GM18511 (cell line): ENCODE data around the gene AK5.

Experiments used
- ATAC-seq: cut with Tn5 transposase; IDR thresholded peaks from one replicate; pipeline ENCODE4 v1.9.1; 2021; ENCODE audit warnings: mild to moderate bottlenecking, moderate library complexity; ENCODE audit not compliant: unreplicated experiment

AK5 gene

DNA sequence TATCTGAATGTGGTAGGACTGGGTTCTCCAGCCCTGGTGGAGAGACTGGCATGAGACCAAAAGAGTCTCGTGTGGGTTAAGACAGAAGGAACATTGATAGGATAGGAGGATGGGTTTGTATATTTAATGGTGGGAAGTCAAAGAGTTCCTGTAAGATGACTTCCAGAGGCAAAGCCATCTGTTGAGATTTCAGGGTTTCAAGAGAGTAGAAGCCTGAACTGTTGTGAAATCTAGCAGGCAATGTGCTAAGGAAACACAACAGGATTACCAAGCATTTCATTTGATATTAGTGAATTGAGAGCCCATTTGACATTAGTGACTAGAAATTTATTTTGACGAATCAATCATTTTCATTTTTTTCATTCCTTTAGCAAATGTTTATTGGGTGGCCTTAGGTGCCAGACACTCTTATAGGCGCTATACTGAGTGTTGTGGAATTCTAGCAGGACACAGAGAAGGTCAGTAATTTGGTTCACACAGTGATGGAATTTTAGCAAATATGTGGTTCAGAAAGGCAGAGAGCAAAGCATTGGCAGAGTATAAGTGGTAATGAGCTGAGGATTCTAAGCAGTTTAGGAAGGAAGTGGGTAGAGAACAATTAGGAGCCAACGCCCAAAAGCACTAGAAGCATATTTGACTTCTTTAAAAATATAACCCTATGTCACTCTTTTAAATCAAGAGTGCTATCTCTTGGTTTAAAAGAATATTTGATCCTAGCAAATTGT, 149.3 kb downstream of the AK5 start:
- ATAC-seq: no peak

DNA sequence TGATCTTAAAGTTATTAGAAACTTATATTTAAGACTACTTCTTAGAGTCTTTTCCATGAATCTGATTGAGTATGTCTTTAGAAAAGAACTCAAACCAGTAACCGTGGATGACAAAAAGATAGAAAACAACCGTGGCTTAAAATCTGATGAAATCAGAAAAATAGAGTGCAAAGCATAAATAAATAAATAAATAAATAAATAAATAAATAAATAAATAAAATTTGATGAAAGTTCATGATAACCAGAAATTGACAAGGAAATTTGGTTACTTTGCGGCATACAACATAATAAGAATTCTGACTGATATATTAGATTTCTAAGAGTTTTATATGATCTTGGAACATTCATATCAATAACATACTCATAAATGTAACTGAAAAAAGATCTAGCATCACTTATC, 152.1 kb downstream of the AK5 start:
- no peak for ATAC-seq

DNA sequence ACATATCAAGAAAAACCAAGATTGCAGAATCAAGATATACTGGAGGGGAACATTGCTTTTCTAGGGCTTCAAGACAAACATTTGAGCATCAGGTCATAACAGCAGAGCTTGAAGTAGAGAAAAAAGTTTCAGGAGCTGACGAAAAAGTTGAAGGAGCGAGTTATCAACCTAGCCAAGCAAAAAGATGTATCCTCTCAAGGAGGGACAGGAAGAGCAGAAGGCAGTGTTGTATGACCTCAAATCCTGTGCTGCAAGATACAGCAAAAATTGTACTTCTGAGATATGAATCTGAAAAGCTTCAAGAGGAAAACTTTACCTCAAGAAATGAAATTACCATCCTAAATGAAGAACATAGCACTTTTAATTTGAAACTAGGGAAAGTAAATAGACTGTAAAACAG, 153.1 kb downstream of the AK5 start:
- ATAC-seq: no peak

DNA sequence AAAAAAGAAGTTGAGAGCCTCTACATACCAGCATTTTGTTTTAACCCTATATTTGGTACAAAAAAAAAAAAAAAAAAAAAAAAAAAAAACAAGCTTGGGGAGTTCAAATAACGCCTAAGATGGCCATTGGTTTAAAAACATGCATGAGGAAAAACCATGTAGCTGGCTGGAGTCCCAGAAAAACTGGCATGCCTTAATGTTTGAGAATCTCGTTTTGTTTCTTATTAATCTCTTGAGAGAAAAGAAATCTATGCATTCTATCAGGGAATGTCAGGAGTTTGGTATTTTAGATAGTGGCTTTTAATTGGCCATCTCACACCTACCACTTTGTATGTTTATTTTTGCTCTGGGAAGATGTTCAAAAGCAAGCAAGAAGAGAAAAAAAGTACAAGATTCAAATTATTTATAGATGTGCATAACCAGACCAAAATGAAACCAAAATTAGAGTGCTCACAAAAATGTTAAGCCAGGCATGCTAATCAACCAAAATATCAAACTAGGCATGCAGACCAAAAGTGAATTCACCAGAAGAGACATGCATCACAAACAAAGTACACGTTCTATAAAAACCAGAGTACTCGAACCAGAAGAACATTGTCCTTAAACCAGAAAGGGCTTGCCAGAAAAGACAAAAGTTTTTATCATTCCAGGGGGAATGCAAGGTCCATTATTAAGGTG, 156.6 kb downstream of the AK5 start:
- no peak for ATAC-seq

DNA sequence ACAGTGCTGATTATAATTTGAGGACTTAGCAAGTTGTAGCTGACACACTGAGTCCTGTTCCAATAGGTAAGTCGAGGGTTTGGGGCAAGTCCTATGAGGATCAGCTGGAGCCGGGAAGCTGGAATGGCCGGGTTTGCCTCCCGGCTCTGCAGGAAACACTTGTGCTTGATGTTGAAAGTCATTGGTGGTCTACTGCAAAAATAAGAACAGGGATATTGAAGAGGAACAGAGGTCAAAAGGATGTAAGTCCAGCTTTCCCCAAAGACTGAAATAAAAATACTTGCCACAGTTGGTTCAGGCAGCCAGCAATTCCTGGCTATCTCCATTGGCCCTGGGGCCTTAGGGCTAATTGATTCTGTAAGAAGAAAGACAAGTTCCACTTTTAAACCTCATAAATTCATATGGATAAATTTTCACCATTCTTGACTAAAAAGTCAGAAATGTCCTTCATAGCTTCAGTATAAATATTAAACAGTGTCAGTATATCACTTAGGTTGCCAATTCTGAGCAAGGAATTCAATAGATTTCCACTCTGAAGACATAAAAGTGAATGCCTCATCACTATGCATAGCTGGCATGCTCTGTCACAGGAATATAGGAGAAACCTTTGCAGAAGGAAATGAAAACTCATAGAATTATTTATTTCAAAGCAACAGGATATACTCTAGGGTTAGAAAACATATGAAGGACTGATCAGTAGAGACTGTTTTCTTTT, 165.2 kb downstream of the AK5 start:
- no peak for ATAC-seq

DNA sequence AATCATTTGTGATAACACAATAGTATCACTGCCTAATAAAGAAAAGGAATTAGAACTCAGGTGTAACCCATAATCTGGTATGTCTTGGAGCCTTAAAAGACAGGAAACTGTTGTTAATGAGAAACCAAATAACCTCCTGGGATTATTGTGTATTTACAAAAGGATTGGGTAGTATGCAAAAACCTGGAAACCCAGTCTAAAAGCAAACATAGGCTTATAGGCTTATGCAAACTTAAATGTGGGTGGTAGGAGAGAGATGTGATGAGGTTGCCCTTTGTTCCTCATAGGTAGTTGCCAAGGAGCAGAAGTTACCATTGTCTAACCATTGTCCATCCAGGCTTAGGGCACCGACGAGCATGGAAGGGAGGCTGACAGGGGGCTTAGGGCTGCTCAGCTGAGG, 165.8 kb downstream of the AK5 start:
- ATAC-seq: no peak

DNA sequence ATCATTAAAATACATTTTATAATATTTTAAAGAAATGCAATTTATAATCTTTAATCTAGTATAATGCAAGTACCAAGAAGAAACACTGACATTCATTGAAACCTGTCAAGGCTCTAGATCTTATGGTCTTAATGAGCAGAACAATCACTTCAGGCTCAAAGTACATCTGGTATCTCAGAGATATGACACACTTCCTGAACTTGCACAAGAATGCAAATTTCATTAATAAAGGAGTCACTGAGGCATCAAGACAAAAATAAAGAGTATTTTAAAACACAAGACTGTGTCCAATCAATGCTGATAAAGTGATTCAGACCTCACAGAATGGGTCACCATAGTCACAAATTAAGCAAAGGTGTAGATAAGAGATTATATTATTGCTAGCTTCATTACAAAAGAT, 178.1 kb downstream of the AK5 start:
- ATAC-seq: no peak

DNA sequence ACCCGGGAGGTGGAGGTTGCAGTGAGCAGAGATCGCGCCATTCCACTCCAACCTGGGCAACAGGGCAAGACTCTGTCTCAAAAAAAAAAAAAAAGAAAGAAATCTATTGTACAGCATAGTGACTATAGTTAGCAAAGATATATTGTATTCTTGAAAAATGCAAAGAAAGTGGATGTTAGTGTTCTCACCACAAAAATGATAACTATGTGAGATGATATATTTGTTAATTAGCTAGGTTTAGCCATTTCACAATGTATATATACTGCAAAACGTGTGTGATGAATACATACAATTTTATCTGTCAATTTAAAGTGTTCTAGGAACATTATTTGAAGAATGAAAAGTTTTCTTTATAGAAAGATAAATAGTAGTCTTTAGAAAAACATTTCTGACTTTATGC, 179.9 kb downstream of the AK5 start:
- ATAC-seq: no peak

DNA sequence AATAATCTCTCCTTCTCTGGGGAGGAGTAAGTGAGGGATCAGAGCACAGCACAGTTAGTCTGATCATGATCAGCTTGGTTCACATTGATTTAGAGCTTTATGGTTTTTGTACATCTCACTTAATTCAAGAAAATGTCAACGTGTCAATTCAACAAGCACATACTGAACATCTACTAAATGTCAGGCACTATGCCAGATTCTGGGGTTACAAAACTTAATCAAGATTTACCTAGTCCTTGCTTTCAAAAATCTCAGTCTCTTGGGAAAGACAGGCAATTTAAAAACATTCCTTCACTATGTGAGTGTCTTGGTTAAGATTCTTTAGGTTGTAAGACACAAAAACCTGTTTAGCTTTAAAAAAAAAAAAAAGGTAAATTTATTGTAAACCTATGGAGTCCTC, 181.4 kb downstream of the AK5 start:
- no peak for ATAC-seq

DNA sequence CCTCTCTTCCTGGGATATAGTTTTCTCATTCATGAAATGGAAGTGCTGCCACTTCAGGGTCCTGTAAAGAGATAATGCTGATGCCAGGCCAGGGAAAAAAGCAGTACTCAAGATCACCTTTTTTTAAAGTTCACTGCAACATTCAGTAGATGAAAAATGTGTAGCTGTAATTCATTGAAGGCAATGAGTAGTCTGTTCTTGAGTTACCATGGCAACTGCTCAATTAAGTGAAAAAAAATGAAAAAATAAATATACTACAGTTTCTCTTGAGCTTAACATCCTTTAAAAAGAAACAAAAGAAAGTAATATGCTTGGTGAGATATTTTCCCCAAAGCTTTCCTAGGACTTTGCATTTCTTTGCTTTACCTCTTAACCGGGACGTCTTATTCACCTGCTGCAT, 183.3 kb downstream of the AK5 start:
- ATAC-seq: no peak

DNA sequence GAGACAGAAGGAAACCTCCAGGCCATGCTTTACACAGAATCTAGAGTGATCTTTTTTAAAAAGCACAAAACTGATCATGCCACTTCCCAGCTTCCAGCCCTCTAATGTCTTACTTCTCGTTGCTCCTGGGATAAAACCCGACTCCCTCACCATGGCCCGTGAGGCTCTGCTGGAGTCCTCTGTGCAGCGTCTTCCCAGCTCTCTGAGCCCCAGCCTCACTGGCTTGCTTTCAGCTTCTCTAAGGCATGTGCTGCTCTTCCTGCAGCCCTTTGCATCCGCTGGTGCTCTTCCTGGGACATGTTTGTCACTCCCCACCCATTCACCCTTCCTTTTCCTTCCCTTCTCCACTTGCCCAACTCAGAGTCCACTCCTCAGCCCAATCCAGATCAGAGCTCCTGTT, 184.1 kb downstream of the AK5 start:
- no peak for ATAC-seq

DNA sequence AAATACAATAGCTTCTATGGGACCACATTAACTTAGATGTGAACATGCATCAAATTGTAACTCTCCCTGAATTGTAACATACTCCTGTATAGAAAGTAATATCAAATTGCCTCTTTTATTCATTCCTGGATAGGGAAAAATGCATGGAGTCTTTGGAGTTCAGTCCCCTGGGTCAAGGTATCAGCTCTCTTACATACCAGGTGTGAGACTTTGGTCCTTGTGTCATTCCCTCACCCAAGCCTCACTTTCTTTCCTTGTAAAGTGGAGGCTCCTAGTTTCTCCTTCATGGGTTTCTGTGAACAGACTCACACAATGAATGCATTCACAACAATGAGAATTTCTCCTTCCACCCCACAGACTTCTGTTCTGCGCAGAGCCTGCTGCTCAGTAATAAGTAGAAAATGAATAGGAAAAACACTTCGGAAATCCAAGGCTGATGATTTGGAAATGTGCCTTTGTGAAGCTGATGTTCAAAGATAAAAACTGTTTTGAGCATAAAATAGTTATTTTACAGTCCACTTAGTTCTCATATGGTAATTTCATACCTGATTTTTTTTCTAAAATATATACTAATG, 185.3 kb downstream of the AK5 start:
- no peak for ATAC-seq

DNA sequence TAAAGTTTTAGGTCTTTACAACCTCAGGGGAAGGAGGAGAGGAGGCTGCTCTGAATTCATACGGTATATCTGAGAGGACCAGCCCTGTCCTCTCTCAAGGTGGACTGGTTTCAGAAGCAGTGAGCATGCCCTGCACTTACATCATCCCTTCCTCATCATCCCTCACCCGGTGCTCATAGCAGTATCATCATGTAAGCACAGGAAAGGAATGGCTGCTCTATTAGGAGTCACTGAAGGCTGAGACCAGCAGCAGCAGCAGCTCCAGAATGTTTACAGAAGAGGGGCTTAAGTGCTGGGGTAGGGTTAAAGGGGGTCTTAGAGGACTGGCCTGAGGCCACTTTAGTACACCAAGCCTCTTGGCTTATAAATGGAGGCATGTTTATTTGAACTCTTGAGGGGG, 185.9 kb downstream of the AK5 start:
- no peak for ATAC-seq

DNA sequence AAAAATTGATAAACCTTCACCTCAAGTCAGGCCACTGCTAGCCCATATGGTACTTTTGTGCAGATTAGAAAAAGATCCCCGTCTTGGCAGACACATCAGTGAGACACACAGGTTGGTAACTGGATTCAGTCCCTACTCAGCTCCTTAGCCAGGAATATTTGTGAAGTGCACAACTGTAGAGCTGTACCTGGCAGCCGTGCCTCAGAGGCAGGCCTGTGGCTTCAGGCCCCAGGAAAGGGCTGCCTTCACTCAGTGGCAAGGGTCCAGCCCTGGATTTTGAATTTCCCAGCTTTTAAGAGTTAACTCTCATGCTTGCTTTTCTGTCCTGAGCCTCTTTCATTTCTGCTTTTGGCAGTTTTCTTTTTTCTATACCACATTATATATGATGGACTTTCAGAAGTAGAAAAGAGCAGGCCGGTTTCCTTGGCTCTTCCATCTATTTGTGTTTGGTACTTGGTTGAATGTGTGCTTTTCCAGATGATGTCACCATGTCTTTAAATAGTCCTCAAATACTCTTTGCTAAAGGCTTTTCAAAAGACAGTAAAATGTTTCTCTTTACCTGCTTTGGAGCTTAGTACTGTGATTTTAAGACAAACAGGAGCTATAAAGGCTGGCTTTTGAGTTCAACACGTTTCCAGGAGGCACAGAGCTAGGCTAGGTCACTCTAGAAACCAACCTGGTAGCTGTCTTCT, 186.6 kb downstream of the AK5 start:
- ATAC-seq: no peak

DNA sequence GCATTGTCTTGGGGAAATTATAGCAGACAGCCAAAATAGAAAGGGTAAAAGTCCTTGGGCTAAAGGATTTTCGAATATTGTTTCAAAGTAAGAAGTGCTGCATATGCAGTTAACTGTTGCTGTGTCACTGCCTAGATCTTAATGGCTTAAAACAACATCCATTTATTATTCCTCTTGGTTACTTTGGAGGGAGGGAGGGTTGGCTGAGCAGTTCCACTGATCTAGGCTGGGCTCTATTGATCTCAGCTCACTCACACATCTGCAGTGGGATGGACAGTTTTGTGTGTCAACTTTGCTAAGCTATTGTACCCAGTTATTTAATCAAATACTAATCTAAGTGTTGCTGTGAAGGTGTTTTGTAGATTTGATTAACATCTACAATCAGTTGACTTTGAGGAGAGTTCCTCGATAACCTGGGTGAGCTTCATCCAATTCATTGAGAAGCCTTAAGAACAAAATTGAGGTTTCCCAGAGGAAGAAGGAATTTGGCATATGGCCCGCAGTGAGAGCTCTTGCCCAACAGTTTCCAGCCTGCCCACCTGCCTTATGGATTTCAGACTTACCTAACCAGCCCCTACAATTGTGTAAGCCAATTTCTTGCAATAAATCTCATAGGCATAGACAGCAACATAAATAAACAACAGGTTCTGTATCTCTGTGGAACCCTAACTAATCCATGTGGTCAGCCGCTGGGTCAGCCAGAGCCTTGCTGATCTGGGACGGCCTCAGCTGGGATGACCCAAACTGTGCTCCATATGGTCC, 187.3 kb downstream of the AK5 start:
- no peak for ATAC-seq

DNA sequence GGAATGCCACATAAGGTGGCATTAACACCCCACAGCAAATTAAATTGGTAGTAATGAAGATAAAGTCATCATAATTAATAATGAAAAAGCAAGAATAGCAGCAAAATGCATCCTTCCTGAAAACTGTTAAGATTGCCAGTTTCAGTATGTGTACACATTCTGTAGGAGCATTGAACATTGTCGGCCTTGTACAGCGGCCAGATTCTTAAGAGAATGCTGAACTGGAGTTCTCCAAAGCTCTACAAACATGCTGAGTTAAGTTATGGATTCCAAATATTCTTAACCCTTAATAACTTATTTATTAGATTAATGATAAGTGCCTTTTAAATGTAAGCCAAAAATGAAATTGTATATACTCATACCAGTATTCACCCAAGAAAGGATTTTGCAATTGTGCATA, 189.9 kb downstream of the AK5 start:
- ATAC-seq: no peak

DNA sequence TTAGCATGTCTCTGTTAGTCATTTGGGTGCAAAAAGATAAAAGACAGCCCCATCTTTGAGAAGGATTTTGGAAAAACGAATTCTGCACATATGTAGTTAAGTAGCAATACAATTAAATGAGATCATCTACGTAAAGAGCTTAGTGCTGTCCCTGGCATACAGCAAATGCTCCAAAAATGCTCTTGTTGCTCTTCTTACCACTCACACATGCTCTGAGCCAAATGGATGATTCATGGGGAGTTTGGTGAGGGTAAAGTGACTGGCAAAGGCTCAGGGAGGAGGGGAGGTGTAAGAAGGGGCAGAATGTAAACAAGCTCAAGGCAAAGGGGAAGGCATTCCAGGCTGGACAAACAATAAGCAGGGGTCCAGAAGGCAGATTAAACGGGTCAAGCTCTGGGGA, 191.9 kb downstream of the AK5 start:
- ATAC-seq: no peak

DNA sequence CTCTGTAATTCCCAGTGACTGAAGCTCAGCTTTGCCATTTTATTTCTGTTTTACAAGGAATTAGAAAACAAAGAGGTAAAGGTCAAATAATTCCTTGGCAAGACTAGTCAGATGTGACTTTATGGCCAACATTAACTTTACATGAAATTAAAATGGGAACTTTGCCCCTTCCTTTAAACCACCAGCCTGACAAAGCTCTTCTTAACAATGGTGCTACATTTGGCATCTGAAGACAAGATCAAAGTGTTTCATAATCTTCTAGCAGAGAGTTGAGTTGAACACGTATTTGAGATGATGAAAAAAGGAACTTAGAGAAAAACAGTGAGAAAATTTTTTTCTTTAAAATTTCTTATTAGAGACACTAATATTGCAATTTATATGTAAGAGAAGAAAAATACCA, 193.8 kb downstream of the AK5 start:
- ATAC-seq: no peak

DNA sequence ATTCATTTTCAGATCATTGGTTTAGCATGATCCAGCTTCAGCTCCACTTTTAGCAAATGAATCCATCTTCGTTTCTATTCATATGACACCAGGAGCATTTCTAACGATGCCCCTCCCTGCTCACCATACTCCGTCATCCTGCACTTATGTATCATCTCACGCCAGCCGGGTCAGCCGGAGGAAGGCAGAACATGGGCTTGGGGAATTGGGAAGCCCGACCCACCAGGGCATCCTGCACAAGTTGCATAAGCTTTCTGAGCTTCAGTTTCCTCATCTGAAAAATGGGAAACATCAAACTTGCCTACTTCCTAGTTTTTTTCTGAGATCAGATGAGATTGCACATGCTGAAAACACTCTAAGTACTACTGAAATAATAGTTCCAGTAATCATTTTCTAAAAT, 194.7 kb downstream of the AK5 start:
- ATAC-seq: no peak

DNA sequence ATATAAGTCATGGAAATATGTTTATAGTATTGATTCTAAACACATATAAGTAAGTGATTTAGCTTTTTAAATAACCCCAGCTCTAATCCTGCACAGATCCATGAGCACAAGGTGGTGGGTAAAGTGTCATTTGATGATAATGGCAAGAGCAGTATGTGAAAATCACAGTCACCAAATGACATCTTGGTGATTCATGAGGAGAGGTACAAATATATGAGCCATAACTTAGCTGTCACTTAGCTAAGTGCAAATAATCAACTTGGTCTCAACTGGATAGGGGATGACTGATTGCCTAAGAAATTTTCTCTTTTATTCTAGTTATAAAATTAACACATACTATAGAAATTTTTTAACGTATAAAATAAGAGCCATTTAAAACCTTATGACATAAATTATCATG, 202.5 kb downstream of the AK5 start:
- ATAC-seq: no peak

DNA sequence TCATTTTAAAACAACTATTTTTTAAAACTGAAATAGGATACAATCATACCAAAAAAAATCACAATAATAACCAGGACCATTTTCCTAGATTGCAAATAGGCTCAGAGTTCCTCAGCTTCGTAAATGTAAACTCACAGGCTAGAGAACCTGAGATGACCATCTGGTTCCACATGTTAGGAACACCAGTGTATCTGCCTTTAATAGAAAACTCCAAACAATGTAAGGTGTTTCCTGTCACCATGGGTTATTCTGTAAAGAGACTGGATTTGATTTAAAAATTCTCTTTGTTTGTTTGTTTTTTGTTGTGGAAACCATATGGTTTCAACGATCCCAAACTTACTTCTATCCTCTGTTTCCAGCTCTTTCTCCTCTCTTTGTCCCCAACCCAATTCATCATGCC, 203.1 kb downstream of the AK5 start:
- ATAC-seq: no peak
